Upper lobe of left lung (tissue), 6 donors: ENCODE data around the gene DICER1. TPM values are rescaled to one million over a fixed set of nuclear protein-coding genes. Genes with fewer than 3 reads are reported as not detected.

Source experiments
- ATAC-seq, 2 donors: fragments of 200-7000 bp; cut with Tn5 transposase; one replicate each; pipeline ENCODE4 v1.9.1; 2022; ENCODE audit warnings: mild to moderate bottlenecking in 2 of 2, moderate library complexity in 2 of 2; ENCODE audit not compliant: low FRiP score in 2 of 2
- DNase-seq, 2 donors: peaks; one replicate each; pipeline ENCODE4 v3.0.0-alpha.2; 2019 to 2020
- H3K27ac ChIP-seq, 4 donors: fragments of 200-600 bp; sonication (generic); one replicate each; pipeline ENCODE4 v1.5.1; 2016 to 2019
- H3K27me3 ChIP-seq, 4 donors: fragments of 200-600 bp; sonication (generic); one replicate each; pipeline ENCODE4 v1.5.1; 2017 to 2019
- H3K36me3 ChIP-seq, 4 donors: fragments of 200-600 bp; sonication (generic); one replicate each; pipeline ENCODE4 v1.5.1; 2016 to 2019
- H3K4me1 ChIP-seq, 4 donors: fragments of 200-600 bp; sonication (generic); one replicate each; pipeline ENCODE4 v1.5.1; 2018 to 2019
- H3K4me3 ChIP-seq, 4 donors: fragments of 200-600 bp; sonication (generic); one replicate each; pipeline ENCODE4 v1.5.1; 2017 to 2019; ENCODE audit warnings: mild to moderate bottlenecking in 2 of 4, moderate library complexity in 1 of 4
- H3K9me3 ChIP-seq, 4 donors: fragments of 200-600 bp; sonication (generic); one replicate each; pipeline ENCODE4 v1.5.1; 2018 to 2019
- EP300 ChIP-seq, 4 donors: sonication (generic); formaldehyde crosslinking; IDR thresholded peaks; one replicate each; pipeline ENCODE4 v1.5.1; 2017; ENCODE audit warnings: antibody characterized with exemption in 4 of 4, control low read depth in 2 of 4
- POLR2A ChIP-seq, 4 donors: fragments of 450-650 bp; IDR thresholded peaks; one replicate each; pipeline ENCODE4 v1.5.1; 2016 to 2017; ENCODE audit warnings: antibody characterized with exemption in 4 of 4, mild to moderate bottlenecking in 2 of 4
- POLR2AphosphoS5 ChIP-seq, 2 donors: sonication (generic); formaldehyde crosslinking; IDR thresholded peaks; one replicate each; pipeline ENCODE4 v1.5.1; 2017; ENCODE audit warnings: antibody characterized with exemption in 2 of 2
- WGBS, 2 donors: methylation state at CpG; one replicate each; pipeline ENCODE4 v1.1.5; 2017 to 2018; 5-methylcytosine and 5-hydroxymethylcytosine counted together
- total RNA-seq, 6 donors: library from RNA; depleted of rRNA in 4 of 6; stranded (reverse); fragments of >200 nt in 4 of 6; gene quantifications; one replicate each; pipeline versions ENCODE4 v1.1.0 to v1.2.1, GENCODE V29; 2016 to 2021
- TF ChIP-seq, protein P1 (sequence below), 6 experiments: fragments of 450-650 bp in 4 of 6; fragments of 200-600 bp in 2 of 6; sonication (generic) in 2 of 6; IDR thresholded peaks; one replicate each; pipeline ENCODE4 v1.5.1; 2016 to 2019; ENCODE audit warnings: antibody characterized with exemption in 6 of 6
- donor health status: DM: no; HTN: no; CAD: no; lungs with moderate emphysema.
- donor health status: DM: no; HTN: yes; CAD: no; lungs with severe emphysema.

DICER1 gene
- total RNA-seq, 6 donors from 2014 or later: 57.7 to 106 (median 75.1) TPM

- Histone ChIP-seq H3K27ac (no peak overlapping the region), H3K4me3 (no peak overlapping the region), H3K4me1 (no peaks in the 10 kb centered on the region), H3K9me3 (no peaks in the 10 kb centered on the region), H3K27me3 (no peaks in the 10 kb centered on the region), H3K36me3 (peaks cover 43 to 95% (median 59%) of the 10 kb centered on the region in 4 donors)
- TF ChIP-seq POLR2A (IDR thresholded peaks at IDR 0.05) (no peak), POLR2AphosphoS5 (IDR thresholded peaks at IDR 0.05) (no peak), EP300 (IDR thresholded peaks at IDR 0.05) (no peak)
- TF ChIP-seq, protein P1, sequence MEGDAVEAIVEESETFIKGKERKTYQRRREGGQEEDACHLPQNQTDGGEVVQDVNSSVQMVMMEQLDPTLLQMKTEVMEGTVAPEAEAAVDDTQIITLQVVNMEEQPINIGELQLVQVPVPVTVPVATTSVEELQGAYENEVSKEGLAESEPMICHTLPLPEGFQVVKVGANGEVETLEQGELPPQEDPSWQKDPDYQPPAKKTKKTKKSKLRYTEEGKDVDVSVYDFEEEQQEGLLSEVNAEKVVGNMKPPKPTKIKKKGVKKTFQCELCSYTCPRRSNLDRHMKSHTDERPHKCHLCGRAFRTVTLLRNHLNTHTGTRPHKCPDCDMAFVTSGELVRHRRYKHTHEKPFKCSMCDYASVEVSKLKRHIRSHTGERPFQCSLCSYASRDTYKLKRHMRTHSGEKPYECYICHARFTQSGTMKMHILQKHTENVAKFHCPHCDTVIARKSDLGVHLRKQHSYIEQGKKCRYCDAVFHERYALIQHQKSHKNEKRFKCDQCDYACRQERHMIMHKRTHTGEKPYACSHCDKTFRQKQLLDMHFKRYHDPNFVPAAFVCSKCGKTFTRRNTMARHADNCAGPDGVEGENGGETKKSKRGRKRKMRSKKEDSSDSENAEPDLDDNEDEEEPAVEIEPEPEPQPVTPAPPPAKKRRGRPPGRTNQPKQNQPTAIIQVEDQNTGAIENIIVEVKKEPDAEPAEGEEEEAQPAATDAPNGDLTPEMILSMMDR (IDR thresholded peaks at IDR 0.05): no peak
- WGBS, 2 donors: 78 to 82% methylated on average over 4 of the region's 4 CpGs
- ATAC-seq (no peak), DNase-seq (no peak)
Measured at GRCh38 chr14:95091581-95091980, 65.7 kb downstream of the DICER1 start.

- Histone ChIP-seq H3K27ac (no peak overlapping the region), H3K9me3 (no peaks in the 10 kb centered on the region), H3K36me3 (peaks cover 31 to 84% (median 38%) of the 10 kb centered on the region in 4 donors), H3K4me1 (no peaks in the 10 kb centered on the region), H3K27me3 (no peaks in the 10 kb centered on the region), H3K4me3 (no peak overlapping the region)
- WGBS, 2 donors: 66 to 74% methylated on average over 4 of the region's 4 CpGs
- DNase-seq (no peak), ATAC-seq (no peak)
- TF ChIP-seq, protein P1 (IDR thresholded peaks at IDR 0.05): no peak
- TF ChIP-seq POLR2A (IDR thresholded peaks at IDR 0.05) (no peak), EP300 (IDR thresholded peaks at IDR 0.05) (no peak), POLR2AphosphoS5 (IDR thresholded peaks at IDR 0.05) (no peak)
Measured at GRCh38 chr14:95088665-95089064, 68.7 kb downstream of the DICER1 start.

DNA sequence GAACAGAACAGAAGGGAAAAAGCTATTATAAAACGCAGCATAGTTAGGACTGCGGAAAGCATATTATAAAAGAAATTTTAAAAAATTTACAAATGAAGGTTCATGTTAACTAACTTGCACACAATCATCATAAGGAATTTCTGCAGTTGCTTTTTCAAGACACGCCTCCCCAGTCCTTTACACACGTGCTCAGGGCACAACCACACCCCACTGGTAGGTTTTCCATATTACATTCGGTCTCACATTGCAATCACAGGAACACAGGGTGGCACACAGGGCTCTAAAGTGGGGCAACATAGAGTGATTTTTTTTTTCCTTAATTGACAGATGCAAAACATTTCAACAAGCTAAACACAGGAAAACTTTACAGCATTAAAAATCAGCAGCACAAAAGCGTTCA, 69.7 kb downstream of the DICER1 start:
- whole genome bisulfite sequencing, 2 donors: 83 to 91% methylated on average over 6 of the region's 6 CpGs
- no peaks in the 10 kb centered on the region for H3K9me3 ChIP-seq
- H3K4me3 ChIP-seq: no peak overlapping the region
- DNase-seq (no peak), ATAC-seq (no peak)
- TF ChIP-seq POLR2AphosphoS5 (IDR thresholded peaks at IDR 0.05) (no peak), EP300 (IDR thresholded peaks at IDR 0.05) (no peak), POLR2A (IDR thresholded peaks at IDR 0.05) (no peak)
- TF ChIP-seq, protein P1 (IDR thresholded peaks at IDR 0.05): no peak
- no peak overlapping the region for H3K27ac ChIP-seq
- no peaks in the 10 kb centered on the region for H3K27me3 ChIP-seq
- peaks cover 21 to 73% (median 30%) of the 10 kb centered on the region in 4 donors for H3K36me3 ChIP-seq
- H3K4me1 ChIP-seq: no peaks in the 10 kb centered on the region

DNA sequence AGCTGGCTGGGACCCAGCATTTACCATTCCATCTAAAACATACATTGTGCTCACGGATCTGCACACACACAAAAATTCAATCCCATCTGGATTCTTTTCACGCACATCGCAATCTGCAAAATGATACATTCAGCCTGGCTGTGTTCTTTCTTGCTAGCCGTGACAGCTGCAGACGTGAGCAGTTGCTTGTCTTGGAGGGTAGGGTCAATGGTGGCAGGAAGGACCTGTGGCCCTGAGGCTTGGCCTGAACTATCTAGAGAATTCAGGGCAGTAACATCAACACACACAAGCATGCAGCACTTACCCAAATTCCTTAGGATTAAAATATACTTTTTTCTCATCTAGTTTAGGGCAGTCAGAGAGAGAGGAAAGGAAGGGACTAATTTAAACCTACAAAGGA, 72.0 kb downstream of the DICER1 start:
- H3K4me3 ChIP-seq: no peak overlapping the region
- TF ChIP-seq POLR2A (IDR thresholded peaks at IDR 0.05): no peak
- H3K27me3 ChIP-seq: no peaks in the 10 kb centered on the region
- peaks cover 16 to 51% (median 24%) of the 10 kb centered on the region in 4 donors for H3K36me3 ChIP-seq
- ATAC-seq: no peak
- DNase-seq: no peak
- WGBS, 2 donors: 88 to 96% methylated on average over 5 of the region's 5 CpGs
- no peaks in the 10 kb centered on the region for H3K9me3 ChIP-seq
- no peaks in the 10 kb centered on the region for H3K4me1 ChIP-seq
- no peak overlapping the region for H3K27ac ChIP-seq

DNA sequence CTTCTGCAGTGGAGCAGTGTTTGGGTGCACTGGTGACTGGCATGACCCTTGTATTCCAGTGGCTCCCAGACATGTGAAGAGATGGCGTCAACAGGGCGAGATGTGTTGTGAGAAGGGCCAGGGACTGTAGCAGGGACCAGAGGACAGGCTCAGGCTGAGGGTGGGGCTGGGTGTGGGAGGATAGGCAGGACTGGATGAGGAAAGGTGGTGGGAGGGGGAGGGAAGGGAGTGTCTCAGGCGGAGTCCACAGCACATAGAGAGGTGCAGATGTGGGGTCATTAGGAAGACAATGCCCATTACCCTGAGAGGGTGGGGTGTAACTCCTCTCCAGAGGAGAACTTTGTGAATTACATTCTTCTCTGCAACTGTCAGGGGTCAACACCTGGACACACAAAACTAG, 78.5 kb downstream of the DICER1 start:
- TF ChIP-seq POLR2A (IDR thresholded peaks at IDR 0.05) (no peak), EP300 (IDR thresholded peaks at IDR 0.05) (no peak), POLR2AphosphoS5 (IDR thresholded peaks at IDR 0.05) (no peak)
- TF ChIP-seq, protein P1 (IDR thresholded peaks at IDR 0.05): no peak
- 85 to 93% methylated on average over 3 of the region's 3 CpGs for WGBS, 2 donors
- DNase-seq (no peak), ATAC-seq (no peak)
- Histone ChIP-seq H3K9me3 (no peaks in the 10 kb centered on the region), H3K27me3 (no peaks in the 10 kb centered on the region), H3K4me1 (no peaks in the 10 kb centered on the region), H3K4me3 (no peak overlapping the region), H3K27ac (no peak overlapping the region), H3K36me3 (no peaks in the 10 kb centered on the region)
